GM19351 (cell line): Measurements from ENCODE around the gene FMC1.
"Not testable (repeated sequence)": the region's sequence is repeated elsewhere in the genome, so short reads cannot be mapped to it uniquely, and the experiment has no call there.

Experiments
- ATAC-seq: cut with Tn5 transposase; IDR thresholded peaks from one replicate; pipeline ENCODE4 v1.9.1; 2021; ENCODE audit warnings: mild to moderate bottlenecking, moderate library complexity; ENCODE audit not compliant: unreplicated experiment

The FMC1 gene

DNA sequence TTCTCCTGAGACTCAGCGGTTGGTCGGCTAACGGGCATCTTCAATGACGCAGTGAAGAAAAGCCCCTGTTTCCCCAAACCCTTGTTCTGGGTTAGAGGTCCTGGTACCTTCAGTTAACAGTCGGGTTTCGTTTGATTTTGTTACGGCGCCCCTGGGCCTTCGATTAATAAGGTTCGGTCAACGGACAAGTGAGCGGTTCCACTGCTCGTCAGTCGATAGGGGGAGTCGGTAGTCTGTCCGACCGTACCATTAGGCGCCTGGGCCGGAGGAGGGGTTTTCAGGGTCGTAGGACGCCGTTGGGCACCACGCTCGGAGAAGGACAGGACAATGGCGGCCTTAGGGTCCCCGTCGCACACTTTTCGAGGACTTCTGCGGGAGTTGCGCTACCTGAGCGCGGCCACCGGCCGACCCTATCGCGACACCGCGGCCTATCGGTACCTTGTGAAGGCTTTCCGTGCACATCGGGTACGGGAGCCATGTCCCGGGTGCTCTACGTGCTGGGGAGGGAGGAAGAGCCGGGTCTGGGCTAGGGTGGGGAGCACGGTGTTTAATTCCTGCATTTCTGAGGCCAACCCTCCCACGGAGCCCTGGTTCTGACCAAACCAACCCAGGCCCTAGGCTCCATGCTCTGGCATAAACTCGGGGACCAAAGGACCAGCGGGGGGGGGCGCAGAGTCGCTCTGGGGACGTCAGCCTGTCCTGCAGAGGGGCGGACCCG is at the start of gene FMC1:
Gene FMC1, plus strand, starts transcription at position 280 of the 718 bp plus-strand sequence. Its CDS starts 48 bp downstream, at position 328.
- peak; percentile 60 for ATAC-seq

DNA sequence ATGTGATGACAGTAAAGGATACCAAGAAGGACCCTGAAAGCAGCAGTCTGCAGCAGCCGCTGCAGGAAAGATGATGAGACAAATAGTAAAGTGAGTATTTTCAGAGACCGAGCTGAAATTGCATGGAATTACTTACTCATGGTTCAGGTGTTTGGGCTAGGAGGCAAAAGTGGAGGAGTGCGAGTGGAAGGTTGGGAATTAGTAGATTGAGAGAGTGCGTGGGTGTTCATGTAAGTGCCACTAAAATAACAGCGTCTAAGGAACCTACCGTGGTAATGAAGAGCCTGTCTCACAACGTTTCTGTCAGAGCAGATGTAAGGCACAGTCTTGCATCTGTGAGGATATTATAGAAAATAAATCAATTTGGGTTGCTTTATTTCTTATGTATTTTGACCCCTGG is 48.3 kb upstream of the FMC1 start:
- ATAC-seq: no peak

DNA sequence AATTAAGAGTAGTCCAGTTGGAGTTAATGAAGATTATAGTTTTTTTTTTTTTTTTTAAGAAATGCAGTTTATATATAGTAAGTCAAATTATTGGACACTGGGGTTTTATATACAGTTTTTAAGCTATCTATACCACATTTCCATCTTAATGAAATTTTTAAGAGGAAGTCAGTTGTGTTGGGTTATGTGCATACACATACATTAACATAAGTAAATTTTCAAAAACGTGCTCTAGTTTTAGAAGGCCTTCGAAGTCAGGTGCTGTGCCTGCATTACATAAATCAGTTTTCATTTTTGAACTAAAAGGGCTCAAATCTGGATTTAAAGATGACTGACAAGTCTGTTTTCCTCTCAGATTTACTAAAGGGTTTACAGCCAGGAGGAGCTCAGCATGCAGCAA is 47.6 kb upstream of the FMC1 start:
- no peak for ATAC-seq

- ATAC-seq: no peak
Measured at GRCh38 chr7:139294241-139294640, 46.9 kb upstream of the FMC1 start.

DNA sequence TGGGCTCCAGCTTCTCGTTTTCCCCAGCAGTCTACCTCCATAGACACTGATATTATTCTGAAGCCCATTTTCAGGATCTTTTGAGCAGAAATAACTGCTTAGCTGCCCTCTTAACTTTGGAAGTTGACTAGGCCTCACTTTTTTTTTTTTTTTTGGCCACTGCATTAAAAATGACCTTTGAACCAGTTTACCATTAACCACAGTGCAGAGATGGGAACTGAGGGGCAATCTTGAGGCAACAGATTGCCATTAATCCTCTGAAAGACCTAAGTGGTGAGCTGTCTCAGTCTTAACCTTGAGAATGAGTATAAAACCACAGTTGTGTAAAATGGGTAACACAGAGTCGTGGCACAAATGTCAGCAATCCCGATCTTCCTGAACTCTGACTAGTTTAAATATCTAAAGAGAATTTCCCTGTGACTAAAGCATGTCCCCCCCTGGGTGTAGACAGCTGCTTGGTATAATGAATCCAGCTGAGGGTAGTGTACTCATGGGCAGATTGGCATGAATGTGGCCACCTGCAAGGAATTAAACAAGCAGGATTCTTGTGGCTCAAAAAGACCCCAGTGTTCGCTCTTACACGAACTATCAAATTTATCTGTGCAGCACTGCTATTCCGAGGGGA is 46.1 kb upstream of the FMC1 start:
- no peak for ATAC-seq

DNA sequence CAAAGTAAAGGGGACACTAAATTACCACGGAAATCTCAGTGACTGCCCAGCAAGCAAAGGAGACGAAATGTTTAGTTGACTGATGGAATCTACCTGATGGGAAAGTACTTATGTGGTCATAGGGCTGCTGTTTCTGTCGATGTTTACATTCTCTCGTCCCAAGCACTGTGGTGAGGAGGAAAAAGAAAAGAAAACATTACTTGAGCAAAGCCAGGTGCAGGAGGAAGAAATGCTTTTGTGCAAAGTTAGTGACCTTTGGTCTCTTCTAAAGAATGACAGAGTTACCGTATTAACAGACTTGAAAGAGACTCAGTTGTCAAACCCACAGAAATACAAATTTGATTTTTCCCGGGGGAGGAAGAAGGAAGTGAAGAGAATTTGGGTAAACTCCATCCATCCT is 43.3 kb upstream of the FMC1 start:
- ATAC-seq: no peak

DNA sequence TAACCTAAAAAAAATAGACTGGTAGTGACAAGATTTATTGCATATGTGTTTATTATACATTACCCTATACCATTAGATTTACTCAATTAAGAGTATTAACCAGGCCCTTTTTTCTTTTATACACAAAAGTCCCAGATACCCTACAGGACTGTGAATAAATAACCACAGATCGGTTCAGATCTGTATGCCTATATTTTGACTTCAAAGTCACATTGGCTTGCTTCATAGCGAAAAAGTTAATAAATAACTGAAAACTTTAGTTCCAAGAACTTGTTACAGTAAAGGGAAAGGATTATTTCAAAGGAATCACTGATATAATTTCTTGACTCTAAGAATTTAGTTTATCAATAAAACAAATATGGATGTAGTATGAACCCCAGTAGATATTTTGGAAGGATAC is 41.8 kb upstream of the FMC1 start:
- no peak for ATAC-seq

DNA sequence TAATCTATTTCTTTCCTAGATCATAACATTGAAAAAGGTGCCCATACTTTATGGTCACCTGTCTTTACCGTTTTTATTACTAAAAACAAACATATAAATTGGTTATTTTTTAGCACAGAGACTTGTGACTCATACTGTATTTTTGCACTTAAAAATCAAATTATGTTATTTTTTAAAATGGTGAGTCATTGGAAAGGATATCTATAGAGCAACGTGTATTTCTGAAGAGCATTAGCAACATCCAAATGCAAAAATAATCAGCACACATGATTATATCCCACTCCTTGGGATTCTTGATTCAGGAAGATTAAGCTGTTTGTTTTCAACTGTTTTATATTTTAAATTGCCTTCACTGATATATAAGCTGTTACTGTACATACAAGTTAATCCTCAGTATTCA is 40.7 kb upstream of the FMC1 start:
- ATAC-seq: no peak

DNA sequence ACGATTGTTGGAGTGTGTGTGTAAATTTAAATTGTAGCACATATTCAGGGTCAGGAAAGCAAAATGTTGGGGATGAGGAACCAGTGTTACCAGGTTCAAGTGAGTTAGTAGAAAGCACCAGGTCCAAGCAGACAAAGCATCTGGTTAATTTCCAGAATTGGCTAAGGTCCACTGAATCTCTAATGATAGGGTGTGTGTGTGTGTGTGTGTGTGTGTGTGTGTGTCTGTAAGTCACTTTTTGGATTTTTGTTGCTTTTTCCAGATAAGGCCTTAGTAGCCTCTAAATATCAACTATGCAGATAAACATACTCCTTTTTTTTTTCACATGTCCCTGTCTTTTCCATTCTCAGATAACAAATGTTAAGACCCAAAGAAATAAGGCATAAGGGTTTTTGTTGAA is 36.6 kb upstream of the FMC1 start:
- no peak for ATAC-seq

- ATAC-seq: no peak
Measured at GRCh38 chr7:139317939-139318505, 23.1 kb upstream of the FMC1 start.

- no peak for ATAC-seq
Measured at GRCh38 chr7:139321071-139321745, 19.9 kb upstream of the FMC1 start.

- not testable (repeated sequence) for ATAC-seq
Measured at GRCh38 chr7:139324709-139325108, 16.4 kb upstream of the FMC1 start.

- ATAC-seq: no peak
Measured at GRCh38 chr7:139328375-139328774, 12.8 kb upstream of the FMC1 start.

DNA sequence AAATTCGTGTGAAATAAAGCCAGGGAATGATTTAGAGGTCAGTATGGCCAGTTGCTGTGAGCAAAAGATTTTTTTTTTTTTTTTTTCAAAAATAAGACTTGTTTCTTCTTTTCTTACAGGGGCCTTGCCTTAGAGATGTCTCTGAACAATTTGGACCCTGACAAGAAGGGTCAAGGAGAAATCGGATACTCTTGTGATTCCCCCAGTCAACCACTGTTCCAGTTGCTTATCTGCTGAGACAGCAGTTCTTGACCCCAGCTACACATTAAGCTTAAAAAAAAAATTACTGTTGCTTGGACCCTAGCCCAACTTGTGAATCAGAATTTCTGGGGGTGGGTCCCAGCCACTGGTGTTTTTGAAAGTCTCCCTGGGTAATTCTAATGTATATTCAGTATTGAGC is 12.0 kb upstream of the FMC1 start:
- ATAC-seq: no peak

DNA sequence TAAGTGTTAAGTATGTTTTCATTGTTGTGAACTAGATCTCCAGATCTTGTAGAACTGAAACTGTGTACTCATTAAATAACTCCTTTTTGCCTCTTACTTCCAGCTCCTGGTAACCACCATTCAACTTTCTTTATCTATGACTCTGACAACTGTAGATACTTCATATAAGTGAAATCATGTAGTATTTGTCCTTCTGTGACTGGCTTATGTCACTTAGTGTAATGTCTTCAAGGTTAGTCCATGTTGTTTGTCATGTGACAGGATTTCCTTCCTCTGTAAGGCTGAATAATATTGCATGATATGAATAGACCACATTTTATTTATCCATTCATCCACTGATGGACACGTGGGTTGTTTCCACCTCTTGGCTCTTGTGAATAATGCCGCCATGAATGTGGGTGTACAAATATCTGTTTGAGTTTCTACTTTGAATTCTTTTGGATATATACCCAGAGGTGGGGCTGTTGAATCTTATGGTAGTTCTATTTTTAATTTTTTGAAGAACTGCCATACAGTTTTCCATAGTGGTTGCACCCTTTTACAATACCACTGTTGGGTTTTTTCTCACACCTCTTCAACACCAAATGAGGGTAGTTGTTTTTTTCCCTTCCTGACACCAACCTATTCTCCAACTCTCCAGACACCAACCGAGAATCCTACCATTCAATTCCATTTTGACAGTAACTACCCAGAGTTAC is 10.7 kb upstream of the FMC1 start:
- no peak for ATAC-seq

- ATAC-seq: no peak
Measured at GRCh38 chr7:139332697-139333359, 8.3 kb upstream of the FMC1 start.

DNA sequence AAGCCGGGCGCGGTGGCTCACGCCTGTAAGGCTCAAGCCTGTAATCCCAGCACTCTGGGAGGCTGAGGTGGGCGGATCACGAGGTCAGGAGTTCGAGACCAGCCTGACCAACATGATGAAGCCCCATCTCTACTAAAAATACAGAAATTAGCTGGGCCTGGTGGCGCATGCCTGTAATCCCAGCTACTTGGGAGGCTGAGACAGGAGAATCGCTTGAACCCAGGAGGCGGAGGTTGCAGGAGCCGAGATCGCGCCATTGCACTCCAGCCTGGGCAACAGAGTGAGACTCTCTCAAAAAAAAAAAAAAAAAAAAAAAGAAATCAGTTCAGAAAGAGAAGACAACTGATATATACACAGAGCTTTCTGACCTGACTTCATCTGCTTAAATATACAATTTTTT is 7.7 kb upstream of the FMC1 start:
- not testable (repeated sequence) for ATAC-seq

GRCh38 chr7:139334399-139335150 is 6.6 kb upstream of the FMC1 start:
- no peak for ATAC-seq

GRCh38 chr7:139339025-139339424 is 2.1 kb upstream of the FMC1 start:
- ATAC-seq: no peak

GRCh38 chr7:139339698-139340036 is 1.5 kb upstream of the FMC1 start:
- no peak for ATAC-seq
